HG03066 (cell line): ENCODE data around the gene FAF1.
A peak's percentile ranks its signal among the peaks of the same experiment; 100 is the strongest.

Source experiments
- ATAC-seq: cut with Tn5 transposase; IDR thresholded peaks from one replicate; pipeline ENCODE4 v1.9.1; 2021; ENCODE audit warnings: low read depth; ENCODE audit not compliant: unreplicated experiment

Gene FAF1

DNA sequence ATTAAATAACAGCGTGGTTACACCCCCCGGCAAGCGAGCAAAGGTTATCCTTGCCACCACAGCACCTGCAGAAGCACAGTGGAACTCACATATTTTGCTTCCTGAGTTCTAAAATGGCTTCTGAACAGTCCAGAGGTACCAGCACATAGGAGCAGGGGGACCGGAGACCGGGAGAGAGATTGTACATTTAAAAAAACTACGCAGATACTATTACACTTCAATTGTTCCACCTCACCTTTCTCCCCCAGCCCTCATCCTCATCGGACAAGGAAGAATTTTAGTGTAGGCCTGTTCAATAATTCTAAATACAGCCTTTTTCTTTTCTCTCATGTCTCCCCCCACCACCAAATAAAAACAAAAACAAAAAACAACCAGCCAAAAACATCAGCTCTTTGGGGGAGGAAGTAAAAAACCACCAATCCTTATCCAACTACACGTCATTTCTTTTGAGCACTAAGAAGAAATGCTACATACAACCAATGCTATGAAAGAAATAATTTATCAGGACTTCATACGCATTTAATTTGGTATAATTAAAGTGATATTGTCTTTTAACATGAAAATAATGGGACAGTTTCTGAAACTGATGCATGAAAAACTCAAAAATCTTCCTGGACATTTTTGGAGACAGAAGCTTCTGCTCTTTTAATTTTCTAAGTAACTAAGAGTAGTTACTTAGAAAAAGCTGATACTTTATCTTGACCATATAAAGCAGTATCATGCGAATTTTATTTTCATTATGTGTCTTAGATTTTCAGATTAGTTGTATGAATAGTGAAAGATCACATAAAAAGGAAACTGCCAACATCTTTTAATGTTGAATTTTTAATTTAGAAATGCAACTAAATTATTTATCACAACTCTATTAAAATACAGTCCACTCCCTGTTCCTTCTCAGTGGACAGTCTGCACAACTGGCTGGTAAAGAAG, 19.1 kb upstream of the FAF1 start:
- ATAC-seq = no peak

- ATAC-seq = peak; percentile 34
Measured at GRCh38 chr1:50978144-50978851, 18.2 kb upstream of the FAF1 start.

DNA sequence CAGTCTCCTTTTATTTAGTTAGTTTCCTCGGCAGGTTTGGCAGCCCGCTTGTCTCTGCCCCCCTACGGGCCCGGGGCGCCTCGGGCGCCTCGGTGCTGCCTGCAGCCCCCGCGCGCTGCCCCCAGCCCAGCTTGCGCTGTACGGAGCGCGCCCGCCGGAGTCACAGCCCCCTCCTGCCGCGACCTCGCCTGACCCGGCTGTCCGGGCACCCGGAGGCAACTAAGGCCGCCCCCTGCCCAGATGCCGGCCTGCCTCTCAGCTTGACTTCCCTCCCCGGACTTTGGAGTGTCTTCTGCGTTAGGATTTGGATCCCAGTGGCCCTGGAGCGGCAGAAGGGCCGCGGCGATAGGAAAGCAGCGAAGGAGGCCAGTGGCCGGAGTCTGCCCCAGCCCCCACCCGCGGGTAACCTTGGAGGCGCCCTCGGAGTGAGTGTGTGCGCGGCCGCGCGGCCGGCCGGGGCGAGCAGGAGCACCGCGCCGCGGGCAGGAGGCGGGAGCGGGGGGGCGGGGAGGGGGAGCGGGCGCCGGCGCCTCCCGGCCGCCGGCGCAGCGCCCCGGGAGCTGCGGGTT, 17.6 kb upstream of the FAF1 start:
- peak; percentile 40 for ATAC-seq

DNA sequence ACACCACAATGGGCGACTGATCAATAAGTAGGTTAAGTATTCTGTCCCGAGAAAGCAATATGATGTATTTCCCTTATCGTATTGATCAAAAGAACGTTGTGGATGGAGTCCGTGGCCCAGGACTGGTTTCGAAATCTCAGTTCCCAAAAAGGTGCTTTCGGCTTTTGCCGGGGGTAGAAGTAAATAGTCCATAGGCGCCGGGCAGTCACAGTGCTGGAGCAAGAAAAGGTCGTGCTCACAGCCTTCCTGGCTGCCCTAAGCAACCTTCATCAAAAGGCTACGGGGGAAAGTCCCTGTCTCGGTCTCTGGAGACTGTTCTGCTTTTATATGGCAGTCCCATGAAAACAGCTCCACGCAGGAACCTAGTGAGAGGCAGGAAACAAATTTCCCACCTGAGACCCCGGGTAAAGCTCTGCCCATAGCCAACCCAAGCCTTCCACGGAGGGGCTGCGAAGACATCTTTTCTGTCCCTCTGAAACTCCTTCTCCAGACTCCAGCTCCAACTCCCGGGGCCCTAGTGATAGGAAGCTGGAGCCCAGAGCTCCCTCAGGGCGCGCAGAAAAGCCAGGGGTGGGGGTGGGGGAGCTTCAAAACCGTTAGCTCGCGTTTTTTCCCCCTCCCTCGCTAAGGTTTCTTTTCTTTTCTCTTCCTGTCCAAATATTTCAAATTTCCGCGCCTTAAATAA, 17.0 kb upstream of the FAF1 start:
- ATAC-seq = peak; percentile 56

GRCh38 chr1:50976111-50976889, 16.2 kb upstream of the FAF1 start:
- peak; percentile 2 for ATAC-seq

- ATAC-seq = no peak
Measured at GRCh38 chr1:50975436-50975835, 15.4 kb upstream of the FAF1 start.

DNA sequence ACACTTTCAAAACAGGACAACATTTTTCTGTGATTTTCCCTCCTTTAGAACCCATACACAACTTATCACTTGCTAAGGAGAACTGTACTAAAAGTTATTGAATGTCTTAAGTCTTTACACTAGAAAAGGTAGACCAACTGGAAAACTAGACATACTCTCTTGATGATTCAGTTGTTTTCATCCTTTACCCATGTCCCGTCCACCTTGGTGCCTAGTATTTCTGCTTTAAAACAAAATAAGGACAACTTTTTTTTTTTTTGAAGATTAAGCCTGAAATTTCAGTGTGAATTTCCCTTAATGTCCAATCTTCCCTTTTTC, 14.5 kb upstream of the FAF1 start:
- no peak for ATAC-seq

DNA sequence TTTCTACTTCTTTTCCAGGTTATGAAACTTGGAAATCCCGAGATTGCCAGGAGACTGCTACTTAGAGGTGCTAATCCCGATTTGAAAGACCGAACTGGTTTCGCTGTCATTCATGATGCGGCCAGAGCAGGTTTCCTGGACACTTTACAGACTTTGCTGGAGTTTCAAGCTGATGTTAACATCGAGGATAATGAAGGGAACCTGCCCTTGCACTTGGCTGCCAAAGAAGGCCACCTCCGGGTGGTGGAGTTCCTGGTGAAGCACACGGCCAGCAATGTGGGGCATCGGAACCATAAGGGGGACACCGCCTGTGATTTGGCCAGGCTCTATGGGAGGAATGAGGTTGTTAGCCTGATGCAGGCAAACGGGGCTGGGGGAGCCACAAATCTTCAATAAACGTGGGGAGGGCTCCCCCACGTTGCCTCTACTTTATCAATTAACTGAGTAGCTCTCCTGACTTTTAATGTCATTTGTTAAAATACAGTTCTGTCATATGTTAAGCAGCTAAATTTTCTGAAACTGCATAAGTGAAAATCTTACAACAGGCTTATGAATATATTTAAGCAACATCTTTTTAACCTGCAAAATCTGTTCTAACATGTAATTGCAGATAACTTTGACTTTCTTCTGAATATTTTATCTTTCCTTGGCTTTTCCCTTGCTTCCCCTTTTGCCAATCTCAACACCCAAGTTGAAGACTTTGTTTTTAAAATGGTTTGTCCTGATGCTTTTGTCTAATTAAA, 14.0 kb upstream of the FAF1 start:
- no peak for ATAC-seq

DNA sequence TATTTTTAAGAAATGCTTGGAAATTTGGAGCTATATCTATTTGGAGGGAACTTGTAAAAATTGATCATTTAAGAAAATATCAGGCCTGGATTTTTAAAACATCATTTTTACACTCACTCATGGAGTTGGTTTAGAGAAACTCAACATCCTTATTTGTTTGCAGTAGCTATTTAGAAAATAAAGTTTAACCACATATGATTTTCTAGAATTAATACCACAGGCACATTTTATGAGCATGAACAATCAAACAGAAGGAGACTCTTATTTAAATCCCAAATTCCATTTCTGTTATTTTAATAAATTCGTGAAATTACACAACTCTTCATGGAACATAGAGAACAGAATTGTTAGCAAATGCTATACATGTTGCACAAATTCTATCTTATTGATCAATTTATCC, 13.2 kb upstream of the FAF1 start:
- ATAC-seq = no peak

DNA sequence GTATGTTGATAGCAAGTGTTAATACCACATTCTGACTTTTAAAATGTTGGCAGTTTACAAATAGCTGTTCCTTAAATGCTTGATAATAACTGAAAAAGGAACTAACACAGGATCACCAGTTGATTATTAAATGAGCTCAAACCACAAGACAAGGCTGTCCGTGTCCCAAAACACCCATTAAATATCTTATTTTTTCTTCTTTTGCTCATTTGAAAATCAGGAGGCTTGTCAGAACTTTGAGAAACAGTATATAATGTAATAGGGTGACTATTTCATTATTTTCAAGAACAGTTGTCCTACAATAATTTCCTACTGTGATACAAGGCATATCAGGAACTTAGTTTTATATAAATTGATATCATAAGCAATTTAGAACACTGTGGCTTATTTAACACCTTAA, 12.7 kb upstream of the FAF1 start:
- no peak for ATAC-seq

DNA sequence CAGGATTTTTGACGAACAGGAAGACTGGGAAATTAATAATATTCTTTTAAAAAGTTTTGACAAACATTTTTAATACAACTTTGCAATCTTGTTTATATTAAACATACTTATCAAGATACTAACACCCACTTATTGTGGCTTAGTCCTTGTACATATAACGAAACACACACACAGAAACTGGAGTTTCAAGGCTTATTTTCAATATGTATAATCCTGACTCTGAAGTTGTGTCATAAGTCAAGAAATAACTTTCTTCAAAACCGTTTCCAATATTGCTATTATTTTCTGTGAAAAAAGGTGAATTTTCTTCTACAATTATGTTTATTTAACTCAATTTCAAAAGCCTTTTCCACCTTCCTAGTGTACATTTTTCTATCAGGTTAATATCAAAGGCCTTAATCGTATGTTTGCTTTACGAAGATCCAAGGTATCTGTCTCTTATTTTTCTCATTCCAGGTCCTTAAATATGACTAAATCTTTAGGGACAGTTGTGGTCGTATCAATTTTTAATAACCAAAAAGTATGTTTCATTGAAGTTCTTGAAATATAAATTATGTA, 11.8 kb upstream of the FAF1 start:
- ATAC-seq = no peak

GRCh38 chr1:50970931-50971582, 11.0 kb upstream of the FAF1 start:
- no peak for ATAC-seq

- no peak for ATAC-seq
Measured at GRCh38 chr1:50970509-50970887, 10.4 kb upstream of the FAF1 start.

- peak; percentile 27 for ATAC-seq
Measured at GRCh38 chr1:50969611-50970508, 9.8 kb upstream of the FAF1 start, which contains the start of gene CDKN2C. CDKN2C (plus strand) TSS chr1:50970245; CDS start chr1:50970369, 124 bp downstream.

DNA sequence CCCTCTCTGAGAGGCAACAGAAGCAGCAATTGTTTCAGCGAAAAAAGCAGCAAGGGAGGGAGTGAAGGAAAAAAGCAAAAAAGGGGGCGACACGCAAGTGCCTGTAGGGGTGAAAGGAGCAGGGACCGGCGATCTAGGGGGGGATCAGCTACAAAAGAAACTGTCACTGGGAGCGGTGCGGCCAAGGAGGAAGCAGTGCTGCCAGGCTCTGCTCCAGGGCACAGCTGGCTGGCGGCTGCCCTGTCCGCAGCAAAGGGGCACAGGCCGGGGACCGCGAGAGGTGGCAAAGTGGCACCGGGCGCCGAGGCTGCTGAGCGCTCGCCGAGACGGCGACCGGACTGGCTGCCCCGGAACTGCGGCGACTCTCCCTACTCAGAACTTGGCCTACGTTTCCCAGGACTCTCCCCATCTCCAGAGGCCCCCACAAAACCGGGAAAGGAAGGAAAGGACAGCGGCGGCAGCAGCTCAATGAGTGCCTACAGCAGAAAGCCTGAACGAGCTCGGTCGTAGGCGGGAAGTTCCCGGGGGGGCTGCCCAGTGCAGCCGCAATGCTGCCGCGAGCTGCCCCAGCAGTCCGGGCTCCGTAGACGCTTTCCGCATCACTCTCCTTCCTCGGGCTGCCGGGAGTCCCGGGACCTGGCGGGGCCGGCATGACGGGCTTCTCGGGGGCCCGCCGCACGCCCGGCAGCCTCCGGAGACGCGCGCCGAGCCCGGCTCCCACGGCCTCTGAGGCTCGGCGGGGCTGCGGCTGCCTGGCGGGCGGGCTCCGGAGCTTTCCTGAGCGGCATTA, 8.9 kb upstream of the FAF1 start:
- ATAC-seq = peak; percentile 17

- ATAC-seq = peak; percentile 57
Measured at GRCh38 chr1:50968158-50968820, 8.2 kb upstream of the FAF1 start.
